Raji (cell line): ENCODE measurements around the gene CFAP74.

Experiments used
- POLR2A ChIP-seq: IDR thresholded peaks from 2 replicates; pipeline ENCODE4 v1.6.1; 2011; ENCODE audit warnings: low read depth, low read length, control low read depth; ENCODE audit not compliant: insufficient read depth

CFAP74 gene

DNA sequence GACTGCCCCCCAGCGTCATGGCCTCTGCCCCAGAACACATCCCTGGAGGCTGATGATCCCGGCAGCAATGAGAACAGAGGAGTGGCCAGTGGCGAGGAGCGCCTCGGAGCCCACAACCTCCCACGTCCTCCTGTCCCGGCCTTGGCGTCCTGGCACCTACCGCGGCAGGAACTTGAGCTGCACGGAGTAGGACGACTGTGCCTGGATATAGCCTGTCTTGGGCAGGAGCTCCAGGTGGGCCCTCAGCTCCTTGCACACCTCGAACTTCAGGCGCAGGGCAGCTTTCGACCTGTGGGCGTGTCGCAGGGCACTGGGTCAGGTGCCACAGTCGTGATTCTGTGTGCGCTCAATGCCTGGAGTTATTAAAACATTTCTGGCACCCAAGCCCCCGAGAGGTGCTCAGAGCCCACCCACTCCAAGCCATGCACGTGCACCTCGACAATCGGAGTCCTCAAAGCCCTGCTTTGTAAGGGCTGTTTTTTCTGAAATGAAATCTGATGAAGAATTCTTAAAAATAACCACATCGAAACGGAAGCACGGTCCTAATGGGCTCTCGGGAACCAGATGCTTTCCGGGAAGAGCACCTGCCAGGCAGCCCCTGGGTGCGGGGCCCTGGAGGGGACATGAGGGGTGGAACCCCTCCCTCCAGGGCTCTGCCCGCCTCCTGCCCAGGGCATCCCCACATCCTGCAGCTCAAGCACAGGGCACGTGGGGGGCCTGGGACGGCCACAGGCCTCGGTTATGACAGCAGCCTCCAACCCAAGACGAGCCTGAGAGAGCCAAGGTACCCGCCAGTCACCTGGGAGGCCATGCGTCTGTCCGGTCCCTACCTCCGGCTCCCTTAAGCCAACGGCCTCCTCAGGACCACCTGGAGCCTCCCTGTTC, 61.5 kb downstream of the CFAP74 start:
- TF ChIP-seq POLR2A, result no peak

GRCh38 chr1:1941211-1941841, 62.3 kb downstream of the CFAP74 start:
- TF ChIP-seq POLR2A, result no peak

GRCh38 chr1:1940123-1940425, 63.5 kb downstream of the CFAP74 start:
- TF ChIP-seq POLR2A, result no peak

DNA sequence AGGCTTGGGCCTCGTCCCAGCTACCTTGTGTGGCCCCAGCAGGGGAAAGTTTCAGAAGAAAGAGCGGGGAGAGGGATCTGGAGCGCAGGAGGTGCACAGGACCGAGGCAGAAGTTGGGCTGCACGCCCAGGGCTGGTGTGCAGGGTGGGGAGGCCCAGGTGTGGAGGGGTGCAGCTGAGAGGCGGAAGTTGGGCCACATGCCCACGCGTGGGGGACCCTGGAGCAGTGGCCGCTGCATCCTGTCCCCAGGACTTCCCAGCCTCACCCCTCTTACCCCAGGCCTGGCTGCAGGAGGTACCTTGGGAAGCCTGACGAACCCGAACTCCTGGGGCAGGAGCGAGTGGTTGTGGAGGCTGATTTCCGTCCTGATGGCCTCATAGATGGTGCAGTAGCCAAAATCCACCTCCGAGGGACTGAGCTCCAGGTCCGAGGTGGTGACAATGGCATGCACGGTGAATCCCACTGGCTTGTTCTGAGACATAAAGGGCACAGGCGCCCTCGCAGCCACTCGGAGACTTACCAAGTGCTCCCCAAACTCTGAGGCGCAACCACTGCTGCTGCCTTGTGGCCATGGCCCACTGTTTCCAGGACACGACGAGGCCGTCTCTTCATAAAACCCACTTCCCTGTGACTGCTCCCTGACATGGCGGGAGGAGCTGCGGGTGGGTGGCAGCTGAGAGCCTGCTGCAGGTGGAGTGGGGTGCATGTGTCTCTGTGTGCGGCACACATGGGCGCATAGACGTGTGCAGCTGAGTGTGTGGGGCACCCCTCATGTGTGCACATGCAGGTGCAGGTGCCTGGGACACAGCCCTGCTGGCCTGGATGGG, 64.1 kb downstream of the CFAP74 start:
- TF ChIP-seq POLR2A, result no peak

- no peak for TF ChIP-seq POLR2A
These were observed 64.8 kb downstream of the CFAP74 start for GRCh38 chr1:1938613-1939295.

DNA sequence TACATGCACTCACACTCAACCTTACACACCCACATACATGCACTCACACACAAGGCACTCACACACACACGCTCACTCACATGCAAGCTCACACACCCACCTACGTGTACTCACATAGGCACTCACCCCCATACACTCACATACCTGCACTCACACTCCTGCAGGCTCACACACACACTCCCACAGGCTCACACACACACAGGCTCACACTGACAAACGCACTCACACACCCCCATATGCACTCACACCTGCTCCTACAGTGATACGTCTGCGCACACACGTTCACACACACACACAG, 65.4 kb downstream of the CFAP74 start:
- no peak for TF ChIP-seq POLR2A

DNA sequence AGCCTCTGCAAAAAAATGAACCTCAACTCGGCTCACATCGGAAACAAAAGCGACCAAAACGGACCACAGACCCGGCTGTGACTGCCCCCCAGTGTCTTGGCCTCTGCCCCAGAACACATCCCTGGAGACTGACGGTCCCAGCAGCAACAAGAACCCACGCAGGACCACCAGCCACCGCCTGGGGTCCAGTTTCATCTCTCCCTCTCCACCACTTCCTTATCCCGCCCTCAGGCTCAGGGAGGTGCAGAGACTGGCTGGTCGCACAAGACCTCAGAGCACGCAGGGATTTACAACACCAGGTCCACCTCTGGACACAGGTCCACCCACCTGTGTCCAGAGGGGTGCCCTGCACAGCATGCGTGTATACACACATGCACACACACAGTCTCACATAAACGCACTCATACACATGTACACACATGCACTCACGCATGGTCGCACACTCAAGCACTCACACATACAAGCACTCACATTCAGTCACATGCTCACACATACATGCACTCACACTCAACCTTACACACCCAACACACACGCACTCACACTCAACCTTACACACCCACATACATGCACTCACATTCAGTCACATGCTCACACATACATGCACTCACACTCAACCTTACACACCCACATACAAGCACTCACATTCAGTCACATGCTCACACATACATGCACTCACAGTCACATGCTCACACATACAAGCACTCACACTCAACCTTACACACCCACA, 65.9 kb downstream of the CFAP74 start:
- no peak for TF ChIP-seq POLR2A

- TF ChIP-seq POLR2A, result no peak
These were observed 66.5 kb downstream of the CFAP74 start for GRCh38 chr1:1937061-1937460.

DNA sequence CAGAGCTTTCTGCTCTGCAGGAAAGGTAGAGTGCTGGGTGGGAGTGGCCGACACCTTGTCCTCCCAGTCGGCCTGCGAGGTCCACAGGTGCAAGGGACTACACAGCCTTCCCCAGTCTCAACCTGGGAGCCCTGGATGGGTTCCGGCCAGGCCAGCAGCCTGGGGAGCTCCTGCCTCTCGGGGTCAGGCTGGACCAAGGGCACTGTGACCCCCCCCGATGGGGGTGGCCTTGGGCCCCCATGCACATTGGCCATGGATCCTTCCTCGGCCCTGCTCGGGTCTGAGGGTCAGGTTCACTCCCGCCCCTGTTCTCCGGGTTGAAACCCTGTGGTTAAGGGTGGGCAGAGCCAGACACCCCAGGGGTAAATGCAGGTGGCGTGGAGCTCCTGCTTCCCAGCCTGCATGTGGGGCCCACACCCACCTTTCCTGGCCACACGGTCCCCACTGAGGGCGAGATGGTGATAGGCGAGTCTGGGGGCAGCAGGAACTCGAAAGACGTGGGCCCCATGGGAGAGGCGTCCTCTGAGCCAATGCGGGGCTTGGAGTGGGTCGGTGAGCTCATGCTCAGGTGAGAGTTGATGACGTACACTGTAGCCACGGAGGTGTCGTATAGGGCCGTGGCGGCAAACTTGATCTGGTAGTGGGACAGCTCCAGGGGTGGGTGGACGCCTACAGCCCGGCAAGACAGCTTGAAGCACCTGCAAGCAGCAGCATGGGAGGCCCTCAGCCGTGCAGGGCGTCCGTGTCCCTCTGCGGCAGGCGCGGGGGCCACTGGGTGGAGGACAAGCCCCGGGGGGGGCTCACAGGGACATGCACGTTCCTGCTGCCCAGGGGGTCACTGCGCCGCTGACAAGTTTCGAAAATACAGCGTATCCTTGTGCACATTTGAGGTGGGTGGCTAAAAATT, 73.7 kb downstream of the CFAP74 start:
- TF ChIP-seq POLR2A, result no peak

- TF ChIP-seq POLR2A, result no peak
These were observed 74.4 kb downstream of the CFAP74 start for GRCh38 chr1:1929102-1929638.

DNA sequence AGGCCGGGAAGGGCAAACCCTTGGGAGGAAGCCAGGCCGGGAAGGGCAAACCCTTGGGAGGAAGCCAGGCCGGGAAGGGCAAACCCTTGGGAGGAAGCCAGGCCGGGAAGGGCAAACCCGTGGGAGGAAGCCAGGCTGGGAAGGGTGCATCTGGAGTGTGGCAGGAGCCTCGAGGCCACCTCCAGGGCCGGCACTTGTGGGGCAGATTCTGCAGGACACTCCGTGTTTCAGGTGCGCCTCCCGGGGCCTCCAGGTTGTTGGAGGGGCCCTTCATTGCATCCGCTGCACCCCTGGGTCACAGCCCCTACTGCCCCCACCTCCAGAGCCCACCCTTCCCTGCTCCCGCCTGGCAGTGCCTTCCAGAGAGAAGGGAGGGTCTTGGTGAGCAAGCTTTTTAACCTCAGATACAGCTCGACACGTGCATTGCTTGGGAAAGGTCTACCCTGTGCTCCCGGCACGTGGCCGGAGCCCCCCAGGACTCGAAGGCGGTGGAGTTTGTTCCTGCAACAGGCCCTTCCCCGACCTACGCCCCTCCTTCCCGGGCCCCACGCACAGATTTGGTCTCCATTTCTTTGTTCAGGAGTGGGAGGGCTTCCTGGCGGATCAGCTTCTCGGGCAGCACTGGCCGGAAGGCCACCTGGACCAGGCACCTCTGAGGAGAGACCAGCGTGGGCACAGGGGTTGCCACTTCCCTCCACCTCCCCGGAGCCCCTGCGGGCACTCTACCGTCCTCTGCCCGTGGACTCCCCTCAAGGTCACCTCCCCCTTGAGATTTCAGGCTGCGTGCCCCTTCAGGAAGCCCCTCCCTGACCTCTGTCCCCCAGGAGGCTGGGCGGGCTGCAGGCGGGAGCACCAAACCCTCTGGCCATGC, 75.1 kb downstream of the CFAP74 start:
- TF ChIP-seq POLR2A, result no peak

DNA sequence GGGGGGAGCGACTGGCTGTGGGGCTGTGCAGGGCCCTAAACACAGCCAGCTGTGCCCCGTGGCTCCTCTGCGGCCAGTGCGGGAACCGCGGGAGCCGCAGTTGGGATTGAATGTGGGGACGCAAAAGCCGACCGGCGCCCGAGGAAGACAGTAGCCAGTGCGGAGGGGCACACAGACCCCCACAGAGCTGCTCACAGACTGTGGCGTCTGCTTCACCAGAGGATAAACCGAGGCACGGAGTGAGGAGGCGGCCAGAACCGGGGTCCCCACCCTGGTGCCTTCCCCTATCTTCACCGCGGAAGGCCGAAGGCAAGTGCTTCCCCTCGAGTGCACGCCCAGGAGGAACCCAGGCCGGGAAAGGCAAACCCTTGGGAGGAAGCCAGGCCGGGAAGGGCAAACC, 75.8 kb downstream of the CFAP74 start:
- TF ChIP-seq POLR2A, result no peak

- no peak for TF ChIP-seq POLR2A
These were observed 76.5 kb downstream of the CFAP74 start for GRCh38 chr1:1926886-1927660.
